ENCODE measurements around the gene TRABD2B. TPM values are rescaled to one million over a fixed set of nuclear protein-coding genes. Genes with fewer than 3 reads are reported as not detected.

Gene TRABD2B
- total and polyA plus RNA-seq, 2 of the 13 experiments (the other 11 are each of a cell fraction or from before 2014, with no cell fraction given) = 0.04 TPM; not detected in 1

DNA sequence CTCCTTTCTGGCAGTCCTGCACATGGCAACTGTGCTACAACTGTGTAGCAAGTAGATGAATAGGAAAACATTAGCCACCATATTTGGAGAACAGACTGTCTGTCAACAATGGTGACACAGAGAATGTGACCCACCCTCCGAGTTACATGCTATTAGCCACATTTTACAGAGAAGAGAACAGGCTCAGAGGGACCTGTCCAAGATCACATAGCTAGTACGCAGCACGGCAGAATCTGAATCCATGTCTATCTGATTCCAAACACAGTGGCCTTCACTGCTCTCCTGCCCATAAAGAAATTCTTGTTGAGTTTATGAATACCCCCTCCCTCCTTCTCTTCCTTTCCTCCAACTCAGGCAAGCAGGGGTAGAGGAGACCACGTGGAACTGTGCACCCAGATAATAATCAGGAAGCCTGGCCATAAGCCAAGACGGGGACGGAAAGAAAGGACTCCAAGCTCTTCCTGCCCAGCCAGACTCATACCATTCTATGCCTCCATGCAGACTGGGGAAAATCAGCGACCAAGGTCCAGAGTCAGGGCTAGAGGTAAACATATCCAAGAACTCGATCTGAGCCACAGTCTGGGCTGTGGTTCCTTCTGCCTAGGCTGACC, 78.8 kb downstream of the TRABD2B start (continued):
- no peak for TF ChIP-seq MTERF4 (CRISPR knock-in tag; IDR thresholded peaks at IDR 0.05)
- TF ChIP-seq, protein P1, sequence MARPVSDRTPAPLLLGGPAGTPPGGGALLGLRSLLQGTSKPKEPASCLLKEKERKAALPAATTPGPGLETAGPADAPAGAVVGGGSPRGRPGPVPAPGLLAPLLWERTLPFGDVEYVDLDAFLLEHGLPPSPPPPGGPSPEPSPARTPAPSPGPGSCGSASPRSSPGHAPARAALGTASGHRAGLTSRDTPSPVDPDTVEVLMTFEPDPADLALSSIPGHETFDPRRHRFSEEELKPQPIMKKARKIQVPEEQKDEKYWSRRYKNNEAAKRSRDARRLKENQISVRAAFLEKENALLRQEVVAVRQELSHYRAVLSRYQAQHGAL (CRISPR knock-in tag; IDR thresholded peaks at IDR 0.05; ENCODE audit: not compliant biosample characterization) = no peak
- TF ChIP-seq MTA1 (CRISPR knock-in tag; IDR thresholded peaks at IDR 0.05; ENCODE audit: borderline replicate concordance) = no peak
- no peak for TF ChIP-seq ZNF513 (CRISPR knock-in tag; conservative IDR thresholded peaks at IDR 0.05)
- no peak for TF ChIP-seq ADNP (CRISPR knock-in tag; IDR thresholded peaks at IDR 0.05)
- peak; percentile 78 for TF ChIP-seq HDAC1 (CRISPR knock-in tag; IDR thresholded peaks at IDR 0.05)
- no peak for TF ChIP-seq ZNF318 (CRISPR knock-in tag; IDR thresholded peaks at IDR 0.05)
- TF ChIP-seq ZEB1 (IDR thresholded peaks at IDR 0.05; ENCODE audit: insufficient replicate concordance, low read depth) = no peak
- TF ChIP-seq ZNF878 (CRISPR knock-in tag; IDR thresholded peaks at IDR 0.05) = no peak
- TF ChIP-seq BATF2 (CRISPR knock-in tag; IDR thresholded peaks at IDR 0.05) = no peak
- TF ChIP-seq RBM22 (optimal IDR thresholded peaks at IDR 0.05; ENCODE audit: low read length) = no peak
- TF ChIP-seq MYNN (CRISPR knock-in tag; IDR thresholded peaks at IDR 0.05; ENCODE audit: low read depth) = no peak
- TF ChIP-seq MAFK (conservative IDR thresholded peaks at IDR 0.05 in 1 of 2, IDR thresholded peaks at IDR 0.05 in 1 of 2; ENCODE audit: low read length in 2 of 2) = no peak
